ENCODE data around the gene NTF4. TPM values are rescaled to one million over a fixed set of nuclear protein-coding genes. Genes with fewer than 3 reads are reported as not detected.

The NTF4 gene
- total RNA-seq, 1 donor from 2014 or later = 7.3 TPM

DNA sequence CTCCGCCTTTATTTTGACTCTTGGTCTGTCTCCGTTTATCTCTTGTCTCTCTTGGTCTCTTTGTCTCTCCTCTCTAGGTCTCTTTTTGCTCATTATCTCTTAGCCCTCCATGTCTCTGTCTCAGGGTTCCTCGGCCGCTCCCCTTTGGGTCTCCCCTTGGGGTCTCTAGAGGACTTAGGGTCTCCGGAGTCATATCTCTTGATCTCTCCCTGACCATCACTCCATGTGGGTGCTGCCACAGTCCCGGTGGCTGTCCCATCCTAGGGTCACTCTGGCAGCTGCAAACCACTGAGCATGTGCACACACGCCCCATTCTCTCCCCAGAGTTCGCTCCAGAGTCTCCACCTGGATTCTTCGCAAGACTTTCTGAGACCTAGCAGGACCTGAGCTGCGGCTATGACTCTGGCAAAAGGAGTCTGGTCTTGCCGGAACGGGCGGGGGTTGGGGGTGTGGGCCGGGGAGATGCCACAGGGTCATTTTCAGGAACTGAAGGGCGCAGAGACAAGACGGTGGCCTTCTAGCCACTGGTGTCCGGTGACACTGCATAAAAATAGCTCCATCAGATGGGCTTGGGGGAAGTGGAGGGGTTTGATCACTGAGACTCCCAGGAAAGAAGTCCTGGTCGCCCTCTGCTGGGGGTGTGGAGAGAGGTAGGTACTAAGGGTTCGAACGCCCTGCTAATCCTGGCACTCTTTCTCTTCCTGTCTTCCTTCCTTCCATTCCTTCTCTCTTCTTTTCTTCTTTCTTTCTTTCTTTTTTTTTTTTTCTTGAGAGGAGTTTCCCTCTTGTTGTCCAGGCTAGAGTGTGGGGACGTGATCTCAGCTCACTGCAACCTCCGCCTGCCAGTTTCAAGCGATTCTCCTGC, 9.1 kb upstream of the NTF4 start:
- no peak overlapping the region for H3K9ac ChIP-seq (ENCODE audit: low read length)
- Mint-ChIP-seq H3K36me3 (ENCODE audit: low read depth, unreplicated experiment) (peaks cover 25% of the 10 kb centered on the region), H3K4me1 (ENCODE audit: low read depth, unreplicated experiment) (no peaks in the 10 kb centered on the region), H3K4me3 (ENCODE audit: unreplicated experiment) (no peak overlapping the region), H3K27me3 (ENCODE audit: low read depth, unreplicated experiment) (peaks cover 15% of the 10 kb centered on the region), H3K27ac (ENCODE audit: unreplicated experiment) (no peak overlapping the region), H3K9me3 (ENCODE audit: unreplicated experiment) (peaks cover 24% of the 10 kb centered on the region)
- H3K27me3 ChIP-seq (ENCODE audit: insufficient read depth, low read length) = peaks cover 2% of the 10 kb centered on the region
- H4K20me1 ChIP-seq (ENCODE audit: insufficient read depth, low read length) = no peaks in the 10 kb centered on the region
- FAIRE-seq (no peak), DNase-seq (ENCODE audit: low read depth) (no peak)
- H3K79me2 ChIP-seq (ENCODE audit: insufficient read depth, low read length) = no peaks in the 10 kb centered on the region
- TF ChIP-seq EZH2 (IDR thresholded peaks at IDR 0.05; ENCODE audit: insufficient read depth, low read length) = no peak
- TF ChIP-seq, protein P1, sequence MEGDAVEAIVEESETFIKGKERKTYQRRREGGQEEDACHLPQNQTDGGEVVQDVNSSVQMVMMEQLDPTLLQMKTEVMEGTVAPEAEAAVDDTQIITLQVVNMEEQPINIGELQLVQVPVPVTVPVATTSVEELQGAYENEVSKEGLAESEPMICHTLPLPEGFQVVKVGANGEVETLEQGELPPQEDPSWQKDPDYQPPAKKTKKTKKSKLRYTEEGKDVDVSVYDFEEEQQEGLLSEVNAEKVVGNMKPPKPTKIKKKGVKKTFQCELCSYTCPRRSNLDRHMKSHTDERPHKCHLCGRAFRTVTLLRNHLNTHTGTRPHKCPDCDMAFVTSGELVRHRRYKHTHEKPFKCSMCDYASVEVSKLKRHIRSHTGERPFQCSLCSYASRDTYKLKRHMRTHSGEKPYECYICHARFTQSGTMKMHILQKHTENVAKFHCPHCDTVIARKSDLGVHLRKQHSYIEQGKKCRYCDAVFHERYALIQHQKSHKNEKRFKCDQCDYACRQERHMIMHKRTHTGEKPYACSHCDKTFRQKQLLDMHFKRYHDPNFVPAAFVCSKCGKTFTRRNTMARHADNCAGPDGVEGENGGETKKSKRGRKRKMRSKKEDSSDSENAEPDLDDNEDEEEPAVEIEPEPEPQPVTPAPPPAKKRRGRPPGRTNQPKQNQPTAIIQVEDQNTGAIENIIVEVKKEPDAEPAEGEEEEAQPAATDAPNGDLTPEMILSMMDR (IDR thresholded peaks at IDR 0.05; ENCODE audit: insufficient read depth, low read depth, low read length) = peak; percentile 22
- no peak overlapping the region for H2AFZ ChIP-seq (ENCODE audit: low read depth, low read length)
- H3K4me1 ChIP-seq (ENCODE audit: insufficient read depth, low read length) = peaks cover 8% of the 10 kb centered on the region
- H3K9me3 ChIP-seq (ENCODE audit: insufficient read depth, low read depth, low read length) = peaks cover 8% of the 10 kb centered on the region
- H3K36me3 ChIP-seq (ENCODE audit: insufficient read depth, low read length) = no peaks in the 10 kb centered on the region
- H3K4me2 ChIP-seq (ENCODE audit: low read length) = no peak overlapping the region
- no peak overlapping the region for H3K27ac ChIP-seq (ENCODE audit: low read depth, low read length)
- H3K4me3 ChIP-seq (ENCODE audit: insufficient read depth, low read depth, low read length) = no peak overlapping the region

DNA sequence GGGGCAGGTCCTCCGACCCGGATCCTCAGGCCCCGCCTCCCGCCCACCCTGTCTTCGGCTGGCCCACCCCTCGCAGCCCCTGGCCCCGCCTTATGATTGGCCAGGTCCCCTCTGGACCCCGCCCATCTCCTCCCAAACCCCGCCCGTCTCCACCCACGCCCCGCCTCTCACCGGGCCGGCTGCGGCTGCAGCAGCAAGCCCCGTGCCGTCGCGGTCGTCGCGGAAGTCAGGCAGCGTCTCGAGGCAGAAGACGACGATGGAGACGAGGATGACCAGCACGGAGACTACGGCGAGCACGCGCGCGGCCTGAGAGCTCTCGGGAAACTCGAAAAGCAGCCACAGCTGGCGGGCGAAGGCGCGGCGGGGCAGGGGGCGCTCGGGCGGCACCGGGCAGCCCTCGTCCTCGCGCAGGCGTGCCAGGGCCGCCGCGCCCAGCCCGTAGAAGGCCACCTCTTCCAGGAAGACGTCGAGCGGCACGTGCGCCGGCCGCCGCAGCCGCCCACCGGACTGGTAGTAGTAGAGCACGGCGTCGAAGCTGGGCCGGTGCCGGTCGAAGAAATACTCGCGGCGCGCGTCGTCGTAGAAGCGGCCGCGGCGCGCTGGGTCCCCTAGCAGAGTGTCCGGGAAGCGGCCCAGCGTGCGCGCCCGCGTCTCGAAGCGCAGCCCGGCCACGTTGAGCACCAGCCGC, 7.4 kb upstream of the NTF4 start:
- Histone ChIP-seq H2AFZ (ENCODE audit: low read depth, low read length) (peak overlapping the region; percentile 52), H3K27me3 (ENCODE audit: insufficient read depth, low read length) (peaks cover 2% of the 10 kb centered on the region)
- peak; percentile 71 for TF ChIP-seq EZH2 (IDR thresholded peaks at IDR 0.05; ENCODE audit: insufficient read depth, low read length)
- TF ChIP-seq, protein P1 (IDR thresholded peaks at IDR 0.05; ENCODE audit: insufficient read depth, low read depth, low read length) = no peak

More for the DNA sequence above, 7.4 kb upstream of the NTF4 start:
- no peak overlapping the region for H3K4me3 ChIP-seq (ENCODE audit: insufficient read depth, low read depth, low read length)
- Mint-ChIP-seq H3K4me1 (ENCODE audit: low read depth, unreplicated experiment) (peaks cover 1% of the 10 kb centered on the region), H3K9me3 (ENCODE audit: unreplicated experiment) (peaks cover 26% of the 10 kb centered on the region), H3K36me3 (ENCODE audit: low read depth, unreplicated experiment) (peaks cover 27% of the 10 kb centered on the region), H3K27ac (ENCODE audit: unreplicated experiment) (no peak overlapping the region), H3K27me3 (ENCODE audit: low read depth, unreplicated experiment) (peaks cover 17% of the 10 kb centered on the region), H3K4me3 (ENCODE audit: unreplicated experiment) (no peak overlapping the region)
- H3K27ac ChIP-seq (ENCODE audit: low read depth, low read length) = no peak overlapping the region
- no peaks in the 10 kb centered on the region for H3K79me2 ChIP-seq (ENCODE audit: insufficient read depth, low read length)
- peaks cover 9% of the 10 kb centered on the region for H3K4me1 ChIP-seq (ENCODE audit: insufficient read depth, low read length)
- no peak overlapping the region for H3K9ac ChIP-seq (ENCODE audit: low read length)
- DNase-seq (ENCODE audit: low read depth) (no peak), FAIRE-seq (no peak)
- H3K36me3 ChIP-seq (ENCODE audit: insufficient read depth, low read length) = no peaks in the 10 kb centered on the region
- peaks cover 5% of the 10 kb centered on the region for H4K20me1 ChIP-seq (ENCODE audit: insufficient read depth, low read length)
- peaks cover 8% of the 10 kb centered on the region for H3K9me3 ChIP-seq (ENCODE audit: insufficient read depth, low read depth, low read length)
- peak overlapping the region; percentile 50 for H3K4me2 ChIP-seq (ENCODE audit: low read length)

All from astrocyte (in vitro differentiated cells and primary cell).